CD1c-positive myeloid dendritic cell (primary cell): ENCODE measurements around the gene HOXC5.

Experiments used
- DNase-seq: peaks from one replicate; pipeline ENCODE4 v3.0.0-alpha.2; 2016; ENCODE audit errors: extremely low spot score

Gene HOXC5

GRCh38 chr12:54019091-54019811 is 13.6 kb upstream of the HOXC5 start:
- no peak for DNase-seq

- no peak for DNase-seq
Observed at GRCh38 chr12:54019924-54020590, 12.8 kb upstream of the HOXC5 start.

- no peak for DNase-seq
Observed at GRCh38 chr12:54020591-54021405, 12.1 kb upstream of the HOXC5 start.

DNA sequence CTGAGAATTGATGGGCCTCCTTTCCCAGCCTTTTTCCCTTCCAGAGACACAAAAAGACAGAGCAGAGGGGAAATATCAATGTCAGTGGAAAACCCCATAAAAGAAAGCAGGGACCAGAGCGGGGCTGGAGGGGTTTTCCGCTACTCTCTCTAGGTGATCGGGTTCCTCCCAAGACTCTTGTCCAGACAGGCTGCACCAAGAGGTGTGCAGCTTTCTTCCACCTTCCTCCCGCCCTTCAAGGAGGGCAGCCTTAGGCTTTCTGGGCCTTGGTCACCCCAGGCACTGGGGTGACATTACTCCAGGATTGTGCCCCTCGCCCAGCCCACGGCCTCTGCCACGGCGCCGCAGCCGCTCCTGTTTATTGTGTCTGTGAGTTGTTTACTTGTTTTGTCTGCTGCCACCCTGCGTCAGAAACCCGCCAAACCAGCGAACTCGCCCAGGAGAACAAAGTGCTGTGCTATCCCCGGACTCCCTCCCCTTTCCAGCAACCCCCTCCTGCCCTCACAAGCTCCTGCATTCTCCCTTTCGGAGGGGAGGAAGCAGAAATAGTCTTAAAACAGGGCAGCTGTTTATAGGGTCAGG is 11.3 kb upstream of the HOXC5 start:
- no peak for DNase-seq

DNA sequence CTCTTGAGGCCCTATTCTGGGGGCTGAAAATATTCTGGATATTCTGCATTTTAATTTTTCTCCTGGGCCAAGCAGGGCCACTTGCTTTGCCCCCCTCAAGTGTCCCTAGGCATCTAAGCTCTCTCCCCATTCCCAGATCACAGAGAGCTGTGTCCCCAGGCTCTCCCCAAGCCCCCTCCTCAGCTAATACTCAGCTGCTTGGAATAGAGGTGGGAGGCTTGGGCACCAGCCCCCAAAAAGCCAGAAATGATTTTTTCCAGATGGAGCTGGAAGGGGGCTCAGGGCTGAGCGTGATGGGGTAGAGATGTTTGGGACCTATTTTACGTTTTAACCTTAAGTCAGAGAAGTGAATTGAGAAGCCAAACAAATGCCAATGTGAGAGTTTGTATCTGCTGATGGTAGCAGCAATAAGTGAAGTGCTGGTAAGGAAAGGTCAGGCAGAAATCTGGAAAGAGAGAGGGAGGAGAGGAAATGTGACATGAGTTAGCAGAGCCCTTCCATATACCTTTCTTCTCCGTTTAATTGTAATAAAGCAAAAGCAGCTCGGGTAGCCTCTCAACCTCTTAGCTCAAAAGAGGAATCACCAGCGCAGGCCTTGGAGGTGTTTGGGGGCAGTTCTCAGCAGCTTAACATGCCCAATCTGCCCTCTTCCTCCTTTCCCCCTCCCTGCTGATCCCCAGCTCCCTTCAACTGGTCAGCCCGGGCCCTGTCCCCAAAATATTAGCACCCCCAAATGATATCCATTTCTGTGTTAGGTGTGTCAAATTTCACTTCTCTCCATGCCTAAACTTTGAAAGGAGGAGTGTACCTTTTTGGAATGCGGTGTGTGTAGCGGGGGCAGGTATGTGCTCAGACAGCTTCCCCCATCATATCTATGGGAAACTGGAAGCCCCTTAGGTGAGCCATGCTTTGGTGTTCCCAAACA is 9.6 kb upstream of the HOXC5 start:
- no peak for DNase-seq

GRCh38 chr12:54024127-54024526 is 8.7 kb upstream of the HOXC5 start:
- no peak for DNase-seq

DNA sequence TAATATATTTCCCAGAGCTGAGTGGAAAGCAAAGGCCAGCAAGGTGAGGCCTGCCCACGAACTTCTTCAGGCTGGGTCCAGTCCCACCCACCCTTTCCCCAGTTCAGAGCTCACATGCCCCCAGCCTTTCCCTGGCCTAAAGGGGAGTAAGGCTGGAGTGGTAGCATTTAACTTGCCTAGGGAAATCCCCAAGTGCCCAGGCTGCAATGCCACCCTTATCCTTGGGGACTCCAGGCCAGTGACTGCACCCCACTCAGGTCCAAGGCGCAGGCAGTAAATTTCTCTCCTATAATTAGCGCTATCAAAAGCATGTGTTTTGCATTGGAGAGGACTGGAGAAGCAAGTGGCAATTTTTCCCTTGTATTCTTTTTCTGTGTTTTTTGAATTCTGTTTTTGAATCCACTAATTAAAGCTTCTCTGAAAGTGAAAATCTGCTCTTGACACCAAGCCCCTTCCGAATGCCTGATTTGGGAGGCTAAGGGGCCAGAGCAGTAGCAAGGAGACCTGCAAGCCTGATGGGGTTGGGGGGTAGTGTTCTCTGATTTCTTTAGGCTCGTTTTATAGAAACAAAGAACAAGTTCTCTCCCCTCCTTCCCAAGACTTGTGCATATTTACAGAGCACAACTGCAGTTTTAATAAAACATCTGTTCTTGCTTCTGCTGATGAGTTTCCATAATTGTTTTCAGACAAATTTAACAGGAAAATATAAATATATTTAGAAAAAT is 8.1 kb upstream of the HOXC5 start:
- DNase-seq, result no peak

DNA sequence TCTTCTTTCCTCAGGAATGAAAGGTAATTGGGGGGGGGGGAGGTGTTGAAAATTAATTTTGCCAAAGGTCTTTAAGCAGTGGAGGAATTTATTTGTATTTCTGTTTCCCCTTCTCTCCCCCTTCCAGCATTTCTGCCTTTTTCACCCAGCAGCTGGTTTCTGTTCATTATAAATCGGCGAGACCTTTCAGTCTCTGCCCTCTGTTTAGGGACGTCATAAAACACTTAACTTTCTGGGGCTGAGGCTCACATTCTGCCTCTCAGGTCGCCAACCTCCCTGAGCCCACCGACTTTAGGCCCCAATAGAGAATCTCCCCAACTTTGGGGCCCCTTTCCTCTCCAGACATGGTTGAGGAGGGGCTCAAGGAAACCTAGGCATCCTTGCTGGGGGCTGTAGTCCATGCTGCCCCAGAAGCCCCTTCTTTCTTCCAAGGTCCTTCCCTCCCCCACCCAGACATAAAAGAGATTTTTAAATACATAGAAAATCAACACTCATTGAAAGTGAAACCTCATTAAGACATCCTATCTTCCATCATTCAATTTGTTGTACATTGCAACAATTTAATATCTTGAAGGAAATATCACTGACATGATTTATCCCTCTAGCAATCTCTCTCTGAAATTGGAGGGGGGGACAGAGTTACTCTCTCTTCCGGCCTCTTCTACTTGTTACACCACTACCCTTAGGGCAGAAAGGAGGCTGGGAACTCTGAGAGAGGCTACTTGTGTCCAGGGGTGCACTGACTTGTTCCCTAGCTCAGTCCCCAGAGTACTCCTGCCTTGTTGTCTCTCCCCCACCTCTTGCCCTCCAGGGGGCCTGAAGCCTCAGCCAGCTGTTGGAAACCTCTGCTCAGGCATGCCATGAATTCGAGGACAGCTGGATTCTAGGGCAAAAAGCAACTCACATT is 7.1 kb upstream of the HOXC5 start:
- no peak for DNase-seq

- DNase-seq, result no peak
Observed at GRCh38 chr12:54026640-54027441, 6.0 kb upstream of the HOXC5 start.

DNA sequence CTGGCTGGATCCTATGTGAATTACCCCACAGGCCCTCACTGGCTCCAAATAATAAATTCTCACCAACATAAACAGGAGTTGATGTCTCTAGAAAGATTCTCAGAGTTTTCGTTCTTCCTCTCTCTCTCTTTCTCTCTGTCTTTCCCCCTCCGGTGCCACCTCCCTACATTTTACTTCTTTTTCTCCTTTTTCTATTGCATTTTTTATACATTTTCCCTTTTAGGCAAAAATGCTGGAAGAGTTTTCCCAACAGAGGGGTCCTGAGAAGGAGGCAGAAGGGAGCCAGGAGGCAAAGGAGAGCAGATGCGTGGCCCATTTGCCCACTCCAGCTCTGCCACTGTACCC is 5.4 kb upstream of the HOXC5 start:
- no peak for DNase-seq

GRCh38 chr12:54028314-54029201 is 4.3 kb upstream of the HOXC5 start, which contains the start of gene HOXC6:
Gene HOXC6 (plus strand): TSS chr12:54028440. CDS start chr12:54028522, 82 bp downstream.
- no peak for DNase-seq

DNA sequence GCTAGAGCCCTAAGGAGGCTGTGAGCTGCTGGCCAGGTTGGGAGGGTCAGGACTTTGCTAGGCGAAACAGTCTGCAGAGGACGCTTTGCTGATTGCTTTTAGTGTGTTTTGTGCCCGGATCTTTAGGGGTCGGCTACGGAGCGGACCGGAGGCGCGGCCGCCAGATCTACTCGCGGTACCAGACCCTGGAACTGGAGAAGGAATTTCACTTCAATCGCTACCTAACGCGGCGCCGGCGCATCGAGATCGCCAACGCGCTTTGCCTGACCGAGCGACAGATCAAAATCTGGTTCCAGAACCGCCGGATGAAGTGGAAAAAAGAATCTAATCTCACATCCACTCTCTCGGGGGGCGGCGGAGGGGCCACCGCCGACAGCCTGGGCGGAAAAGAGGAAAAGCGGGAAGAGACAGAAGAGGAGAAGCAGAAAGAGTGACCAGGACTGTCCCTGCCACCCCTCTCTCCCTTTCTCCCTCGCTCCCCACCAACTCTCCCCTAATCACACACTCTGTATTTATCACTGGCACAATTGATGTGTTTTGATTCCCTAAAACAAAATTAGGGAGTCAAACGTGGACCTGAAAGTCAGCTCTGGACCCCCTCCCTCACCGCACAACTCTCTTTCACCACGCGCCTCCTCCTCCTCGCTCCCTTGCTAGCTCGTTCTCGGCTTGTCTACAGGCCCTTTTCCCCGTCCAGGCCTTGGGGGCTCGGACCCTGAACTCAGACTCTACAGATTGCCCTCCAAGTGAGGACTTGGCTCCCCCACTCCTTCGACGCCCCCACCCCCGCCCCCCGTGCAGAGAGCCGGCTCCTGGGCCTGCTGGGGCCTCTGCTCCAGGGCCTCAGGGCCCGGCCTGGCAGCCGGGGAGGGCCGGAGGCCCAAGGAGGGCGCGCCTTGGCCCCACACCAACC is 3.1 kb upstream of the HOXC5 start:
- no peak for DNase-seq

GRCh38 chr12:54030442-54030801 is 2.4 kb upstream of the HOXC5 start:
- no peak for DNase-seq

DNA sequence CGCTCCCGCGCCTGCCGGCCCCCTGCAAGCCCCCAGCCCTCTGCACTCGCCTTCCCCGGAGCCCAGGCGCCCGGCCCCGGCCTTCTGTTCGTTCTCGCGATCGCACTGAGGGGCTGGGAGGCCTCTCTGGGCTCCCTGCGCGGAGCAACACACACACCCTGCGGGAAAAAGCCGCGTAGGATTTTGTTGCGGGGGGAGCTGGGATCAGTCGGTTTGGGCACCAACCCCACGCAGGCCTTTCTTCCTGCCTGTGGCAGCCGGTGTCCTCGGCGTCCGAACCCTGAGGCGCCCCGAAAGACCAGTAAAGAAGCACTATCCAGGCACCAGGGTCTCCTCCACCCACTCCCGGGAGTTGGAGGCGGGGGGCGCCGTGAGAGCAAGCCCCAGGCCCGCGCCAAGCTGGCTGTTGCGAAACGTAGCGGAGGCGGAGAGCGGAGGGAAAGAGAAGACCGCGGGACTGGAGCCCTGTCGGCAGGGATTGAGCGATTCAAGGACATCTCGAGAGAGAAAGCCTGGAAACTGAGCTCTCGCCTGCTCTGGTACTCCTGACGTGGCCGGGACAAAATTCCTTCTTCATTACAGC is 1.9 kb upstream of the HOXC5 start:
- no peak for DNase-seq

GRCh38 chr12:54031480-54031879 is 1.4 kb upstream of the HOXC5 start:
- no peak for DNase-seq

- DNase-seq, result no peak
Observed at GRCh38 chr12:54032086-54032619, 697 bp upstream of the HOXC5 start.
